ENCODE results near the gene EYA2. TPM values are rescaled to one million over a fixed set of nuclear protein-coding genes. Genes with fewer than 3 reads are reported as not detected.

Gene EYA2
- total RNA-seq, 3 donors from 2014 or later: 5.4 to 19.2 (median 12.5) TPM

- no peaks in the 10 kb centered on the region for H3K9me3 ChIP-seq
- H3K27me3 ChIP-seq: no peaks in the 10 kb centered on the region
- no peaks in the 10 kb centered on the region for H3K4me1 ChIP-seq
- intact Hi-C loops (cut with DNase I; ENCODE audit: low total_unique reads): loop anchor here (2.0 kb wide), 1 partner anchor 20 kb away; no protein-coding TSS in a partner anchor
- no peak for DNase-seq (ENCODE audit: low spot score in 2 of 2)
- H3K27ac ChIP-seq: no peak overlapping the region
- TF ChIP-seq POLR2A (IDR thresholded peaks at IDR 0.05) (no peak), POLR2AphosphoS5 (IDR thresholded peaks at IDR 0.05) (no peak), CTCF (IDR thresholded peaks at IDR 0.05) (no peak)
- H3K36me3 ChIP-seq: no peaks in the 10 kb centered on the region
- no peak overlapping the region for H3K4me3 ChIP-seq
Measured at GRCh38 chr20:47178851-47179250, 284.2 kb downstream of the EYA2 start.

GRCh38 chr20:47179267-47179666 is 284.6 kb downstream of the EYA2 start:
- intact Hi-C loops (cut with DNase I; ENCODE audit: low total_unique reads): loop anchor here (2.0 kb wide), 1 partner anchor 20 kb away; no protein-coding TSS in a partner anchor
- H3K4me1 ChIP-seq: no peaks in the 10 kb centered on the region
- no peak for DNase-seq (ENCODE audit: low spot score in 2 of 2)
- no peaks in the 10 kb centered on the region for H3K9me3 ChIP-seq
- H3K27ac ChIP-seq: no peak overlapping the region
- H3K36me3 ChIP-seq: no peaks in the 10 kb centered on the region
- H3K27me3 ChIP-seq: no peaks in the 10 kb centered on the region
- H3K4me3 ChIP-seq: no peak overlapping the region
- TF ChIP-seq POLR2A (IDR thresholded peaks at IDR 0.05): no peak
- no peak for TF ChIP-seq CTCF (IDR thresholded peaks at IDR 0.05)
- no peak for TF ChIP-seq POLR2AphosphoS5 (IDR thresholded peaks at IDR 0.05)

GRCh38 chr20:47181056-47181862 is 286.6 kb downstream of the EYA2 start:
- intact Hi-C loops (cut with DNase I; ENCODE audit: low total_unique reads): no loop called here
- Histone ChIP-seq H3K27me3 (no peaks in the 10 kb centered on the region), H3K36me3 (no peaks in the 10 kb centered on the region), H3K9me3 (no peaks in the 10 kb centered on the region), H3K27ac (no peak overlapping the region), H3K4me1 (no peaks in the 10 kb centered on the region), H3K4me3 (no peak overlapping the region)
- TF ChIP-seq CTCF (IDR thresholded peaks at IDR 0.05) (no peak), POLR2AphosphoS5 (IDR thresholded peaks at IDR 0.05) (no peak), POLR2A (IDR thresholded peaks at IDR 0.05) (no peak)
- no peak for DNase-seq (ENCODE audit: low spot score in 2 of 2)

- Histone ChIP-seq H3K36me3 (no peaks in the 10 kb centered on the region), H3K4me3 (no peak overlapping the region), H3K27ac (no peak overlapping the region), H3K4me1 (no peaks in the 10 kb centered on the region), H3K27me3 (no peaks in the 10 kb centered on the region), H3K9me3 (no peaks in the 10 kb centered on the region)
- TF ChIP-seq POLR2A (IDR thresholded peaks at IDR 0.05) (no peak), POLR2AphosphoS5 (IDR thresholded peaks at IDR 0.05) (no peak), CTCF (IDR thresholded peaks at IDR 0.05) (no peak)
- intact Hi-C loops (cut with DNase I; ENCODE audit: low total_unique reads): no loop called here
- no peak for DNase-seq (ENCODE audit: low spot score in 2 of 2)
Measured at GRCh38 chr20:47183367-47183766, 288.7 kb downstream of the EYA2 start.

GRCh38 chr20:47187450-47188195 is 293.0 kb downstream of the EYA2 start:
- TF ChIP-seq POLR2A (IDR thresholded peaks at IDR 0.05) (no peak), CTCF (IDR thresholded peaks at IDR 0.05) (no peak), POLR2AphosphoS5 (IDR thresholded peaks at IDR 0.05) (no peak)
- H3K27me3 ChIP-seq: no peaks in the 10 kb centered on the region
- H3K4me3 ChIP-seq: no peak overlapping the region
- DNase-seq (ENCODE audit: low spot score in 2 of 2): no peak
- H3K9me3 ChIP-seq: no peaks in the 10 kb centered on the region
- H3K36me3 ChIP-seq: no peaks in the 10 kb centered on the region
- intact Hi-C loops (cut with DNase I; ENCODE audit: low total_unique reads): no loop called here
- no peaks in the 10 kb centered on the region for H3K4me1 ChIP-seq
- no peak overlapping the region for H3K27ac ChIP-seq

All from breast epithelium (tissue), 4 donors.